SK-N-SH (cell line): Measurements from ENCODE around the gene RFX2. TPM values are rescaled to one million over a fixed set of nuclear protein-coding genes. Genes with fewer than 3 reads are reported as not detected.
A peak's percentile ranks its signal among the peaks of the same experiment; 100 is the strongest.

ENCODE experiments used
- CTCF ChIA-PET: fragments of 300-600, 350-600 bp; formaldehyde crosslinking; extraction: SDS; loops from one replicate; lab custom pipeline; 2021; lab: Yijun Ruan, JAX
- POLR2A ChIA-PET: fragments of 350-600 bp; sonication (Branson Sonifier 250); formaldehyde crosslinking; extraction: SDS; loops from one replicate; lab custom pipeline; 2020; ENCODE audit warnings: antibody characterized with exemption, inconsistent platforms; lab: Yijun Ruan, JAX
- DNase-seq: peaks from one replicate; pipeline ENCODE4 v3.0.0; 2012
- H2AFZ ChIP-seq: fragments of 200-600 bp; sonication (generic); 2 replicates; pipeline ENCODE4 v1.8.1; 2016; ENCODE audit warnings: antibody characterized with exemption, mild to moderate bottlenecking, low read depth
- H3F3A ChIP-seq: fragments of 200-600 bp; sonication (generic); replicated peaks from 2 replicates; pipeline ENCODE3; 2016; ENCODE audit warnings: antibody characterized with exemption, mild to moderate bottlenecking; ENCODE audit not compliant: insufficient read depth
- H3K27ac ChIP-seq, 2 experiments: fragments of 200-500 bp in 1 of 2; fragments of 200-600 bp in 1 of 2; sonication (Bioruptor generic) in 1 of 2; sonication (generic), shearing (Covaris generic) in 1 of 2; 2 replicates each; pipeline versions ENCODE4 v1.5.1 to v1.6.1; 2014 to 2016; ENCODE audit warnings: low read depth in 2 of 2, inconsistent platforms in 1 of 2, low read length in 1 of 2, mild to moderate bottlenecking in 1 of 2, mixed read lengths in 1 of 2
- H3K27me3 ChIP-seq: fragments of 200-600 bp; sonication (generic), shearing (Covaris generic); 2 replicates; pipeline ENCODE4 v1.6.1; 2016; ENCODE audit warnings: mixed run types; ENCODE audit not compliant: insufficient read depth
- H3K36me3 ChIP-seq, 2 experiments: fragments of 200-500 bp in 1 of 2; fragments of 200-600 bp in 1 of 2; sonication (Bioruptor generic) in 1 of 2; sonication (generic) in 1 of 2; replicated peaks in 1 of 2; 2 replicates each; pipeline versions ENCODE3 to v1.5.1; 2014 to 2016; ENCODE audit warnings: low read length in 1 of 2, mild to moderate bottlenecking in 1 of 2; ENCODE audit not compliant: insufficient read depth in 2 of 2, control insufficient read depth in 1 of 2
- H3K4me1 ChIP-seq, 2 experiments: fragments of 200-500 bp in 1 of 2; fragments of 200-600 bp in 1 of 2; sonication (Bioruptor generic) in 1 of 2; sonication (generic), shearing (Covaris generic) in 1 of 2; 2 replicates each; pipeline versions ENCODE4 v1.5.1 to v1.6.1; 2014 to 2016; ENCODE audit warnings: low read depth in 1 of 2, low read length in 1 of 2, mixed run types in 1 of 2; ENCODE audit not compliant: insufficient read depth in 2 of 2, control insufficient read depth in 1 of 2
- H3K4me2 ChIP-seq: fragments of 200-600 bp; sonication (generic), shearing (Covaris generic); 2 replicates; pipeline ENCODE4 v1.6.1; 2017; ENCODE audit warnings: mixed run types
- H3K4me3 ChIP-seq, 2 experiments: fragments of 200-500 bp in 1 of 2; fragments of 200-600 bp in 1 of 2; sonication (Bioruptor generic) in 1 of 2; sonication (generic), shearing (Covaris generic) in 1 of 2; 2 replicates each; pipeline versions ENCODE4 v1.5.1 to v1.8.1; 2014 to 2016; ENCODE audit warnings: low read depth in 2 of 2, inconsistent platforms in 1 of 2, low read length in 1 of 2, mild to moderate bottlenecking in 1 of 2, mixed read lengths in 1 of 2, moderate library complexity in 1 of 2
- H3K79me2 ChIP-seq: fragments of 200-600 bp; sonication (generic); 2 replicates; pipeline ENCODE4 v1.8.1; 2017; ENCODE audit warnings: mild to moderate bottlenecking; ENCODE audit not compliant: insufficient read depth
- H3K9ac ChIP-seq: fragments of 200-600 bp; sonication (generic); 2 replicates; pipeline ENCODE4 v1.6.1; 2017; ENCODE audit warnings: mixed run types
- H3K9me2 ChIP-seq: fragments of 200-600 bp; sonication (generic); 2 replicates; pipeline ENCODE4 v1.6.1; 2017; ENCODE audit warnings: mixed run types
- H3K9me3 ChIP-seq: fragments of 200-600 bp; sonication (generic); 2 replicates; pipeline ENCODE4 v1.6.1; 2017; ENCODE audit warnings: mixed run types, mild to moderate bottlenecking, moderate library complexity
- H4K20me1 ChIP-seq: fragments of 200-600 bp; sonication (generic); 2 replicates; pipeline ENCODE4 v1.6.1; 2017; ENCODE audit warnings: mild to moderate bottlenecking, mixed run types; ENCODE audit not compliant: insufficient read depth
- CHD2 ChIP-seq: fragments of 150-350 bp; IDR thresholded peaks from 2 replicates; pipeline ENCODE4 v1.6.1; 2018; ENCODE audit warnings: low read length; ENCODE audit not compliant: partially characterized antibody
- FOSL2 ChIP-seq: IDR thresholded peaks from 2 replicates; pipeline ENCODE4 v1.4.0; 2012; ENCODE audit warnings: low read depth, mild to moderate bottlenecking, moderate library complexity, borderline replicate concordance
- FOXM1 ChIP-seq: IDR thresholded peaks from 2 replicates; pipeline ENCODE4 v1.4.0; 2012; ENCODE audit warnings: low read depth, mild to moderate bottlenecking
- MAX ChIP-seq: IDR thresholded peaks from 2 replicates; pipeline ENCODE4 v1.4.0; 2012; ENCODE audit warnings: low read depth
- MXI1 ChIP-seq: IDR thresholded peaks from 2 replicates; pipeline ENCODE4 v1.6.1; 2012; ENCODE audit warnings: mild to moderate bottlenecking, low read depth, low read length, improper control_type of control experiment
- NRF1 ChIP-seq: IDR thresholded peaks from 2 replicates; pipeline ENCODE4 v1.6.1; 2012; ENCODE audit warnings: low read depth, mild to moderate bottlenecking, low read length
- POLR2AphosphoS5 ChIP-seq: IDR thresholded peaks from 2 replicates; pipeline ENCODE4 v1.6.1; 2012; ENCODE audit warnings: low read depth, low read length
- REST ChIP-seq: IDR thresholded peaks from 2 replicates; pipeline ENCODE4 v1.6.1; 2012; ENCODE audit warnings: mild to moderate bottlenecking, low read depth, low read length, moderate library complexity
- RXRA ChIP-seq: IDR thresholded peaks from 2 replicates; pipeline ENCODE4 v1.4.0; 2012; ENCODE audit warnings: low read depth, mild to moderate bottlenecking, borderline replicate concordance
- SIN3A ChIP-seq: IDR thresholded peaks from 2 replicates; pipeline ENCODE4 v1.6.1; 2012; ENCODE audit warnings: low read depth, mild to moderate bottlenecking, low read length, moderate library complexity, borderline replicate concordance
- TAF1 ChIP-seq: IDR thresholded peaks from 2 replicates; pipeline ENCODE4 v1.6.1; 2012; ENCODE audit warnings: low read depth, mild to moderate bottlenecking, low read length, moderate library complexity, borderline replicate concordance
- TCF12 ChIP-seq: IDR thresholded peaks from 2 replicates; pipeline ENCODE4 v1.4.0; 2012
- YY1 ChIP-seq: IDR thresholded peaks from 2 replicates; pipeline ENCODE4 v1.4.0; 2012; ENCODE audit warnings: low read depth, mild to moderate bottlenecking
- ZBTB33 ChIP-seq: IDR thresholded peaks from 2 replicates; pipeline ENCODE4 v1.4.0; 2012; ENCODE audit warnings: low read depth, borderline replicate concordance
- WGBS: methylation state at CpG from one replicate; pipeline ENCODE4 v1.1.6; 2017; ENCODE audit warnings: low lambda C conversion rate; 5-methylcytosine and 5-hydroxymethylcytosine counted together
- polyA plus RNA-seq, 3 experiments: library from polyadenylated mRNA; depleted of rRNA; stranded (reverse); fragments of >200 nt; gene quantifications; 2 replicates each; pipeline ENCODE4 v1.2.3, GENCODE V29; 2012

RFX2 gene
- polyA plus RNA-seq, 1 of the 3 experiments (the other 2 are of a cell fraction) = 12.6 TPM

- Histone ChIP-seq H3K36me3 (peaks cover 23 to 25% of the 10 kb centered on the region in 2 experiments), H2AFZ (peak within 1 kb of the TSS; percentile 94; the same call in 1 of the 2 replicates), H3K4me3 (peak within 1 kb of the TSS; percentile 81 to 90), H3K79me2 (peaks cover 69% of the 10 kb centered on the region), H3K27me3 (no peaks in the 10 kb centered on the region), H3F3A (peaks cover 15% of the 10 kb centered on the region), H3K27ac (peak within 1 kb of the TSS; percentile 70 to 83; a peak in 3 of 4 replicates), H3K4me1 (peaks cover 10 to 17% of the 10 kb centered on the region in 2 experiments; a peak in 3 of 4 replicates), H3K4me2 (peak within 1 kb of the TSS; percentile 96), H3K9me3 (no peaks in the 10 kb centered on the region), H3K9me2 (no peaks in the 10 kb centered on the region), H3K9ac (peak within 1 kb of the TSS; percentile 93), H4K20me1 (peaks cover 38% of the 10 kb centered on the region)
- DNase-seq = peak; percentile 100
- ChIA-PET CTCF (interaction anchor here (0.6 to 6.5 kb wide), 10 partner anchors 10 to 176 kb away, joined by 3 to 67 read pairs (median 6); partner anchors contain the start of gene NRTN), POLR2A (interaction anchor here (1.0 to 1.2 kb wide), 4 partner anchors 11 to 149 kb away, joined by 3 to 4 read pairs (median 4); no protein-coding TSS in a partner anchor)
- no peak for TF ChIP-seq FOSL2
- 0 out of 2 replicates have a peak, but pooled peaks have one; percentile 11 for TF ChIP-seq REST
- TF ChIP-seq TCF12 = no peak
- peak; percentile 83; the same call in 1 of the 2 replicates for TF ChIP-seq ZBTB33
- peak; percentile 7; the same call in 1 of the 2 replicates for TF ChIP-seq SIN3A
- no peak for TF ChIP-seq RXRA
- TF ChIP-seq POLR2AphosphoS5 = peak; percentile 75
- TF ChIP-seq TAF1 = peak; percentile 98
- TF ChIP-seq MAX = peak; percentile 99
- peak; percentile 97 for TF ChIP-seq YY1
- TF ChIP-seq FOXM1 = no peak
- TF ChIP-seq CHD2 = peak; percentile 62
- peak; percentile 72; the same call in 1 of the 2 replicates for TF ChIP-seq MXI1
- peak; percentile 99 for TF ChIP-seq NRF1
- 0% methylated on average over 6 of the region's 88 CpGs for WGBS
These were observed 132.3 kb downstream of the RFX2 start, which contains the start of gene RANBP3 for GRCh38 chr19:5977785-5978605. Gene RANBP3 (minus strand): TSS chr19:5978140. CDS start chr19:5978082, 58 bp downstream.
